GM18517 (cell line): ENCODE measurements around the gene FBXL7.
"Not testable (repeated sequence)": the region's sequence is repeated elsewhere in the genome, so short reads cannot be mapped to it uniquely, and the experiment has no call there.

Experiments used
- ATAC-seq: cut with Tn5 transposase; IDR thresholded peaks from one replicate; pipeline ENCODE4 v1.9.1; 2021; ENCODE audit warnings: mild to moderate bottlenecking, moderate library complexity; ENCODE audit not compliant: unreplicated experiment

The FBXL7 gene

DNA sequence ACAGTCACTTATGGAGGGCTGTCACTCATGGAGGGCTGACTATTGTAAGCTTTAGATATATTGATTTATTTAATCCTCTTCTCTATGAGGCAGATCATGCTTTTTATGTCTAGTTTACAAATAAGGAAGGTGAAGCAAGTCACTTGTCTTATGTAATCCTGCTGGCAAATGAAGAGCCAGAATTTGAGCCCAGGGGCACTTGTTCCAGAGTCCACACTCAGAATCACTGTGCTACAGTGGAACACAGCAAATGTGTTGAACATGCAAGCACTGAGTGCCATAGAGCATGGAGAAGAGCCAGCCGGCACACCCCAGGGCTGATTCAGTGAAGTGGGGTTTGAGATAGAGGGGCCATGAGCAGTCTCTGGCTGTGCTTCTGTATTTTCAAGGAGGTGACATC lies 353.0 kb downstream of the FBXL7 start:
- no peak for ATAC-seq

GRCh38 chr5:15858326-15858725 lies 358.3 kb downstream of the FBXL7 start:
- no peak for ATAC-seq

- ATAC-seq = no peak
Measured at GRCh38 chr5:15864536-15865215, 364.7 kb downstream of the FBXL7 start.

DNA sequence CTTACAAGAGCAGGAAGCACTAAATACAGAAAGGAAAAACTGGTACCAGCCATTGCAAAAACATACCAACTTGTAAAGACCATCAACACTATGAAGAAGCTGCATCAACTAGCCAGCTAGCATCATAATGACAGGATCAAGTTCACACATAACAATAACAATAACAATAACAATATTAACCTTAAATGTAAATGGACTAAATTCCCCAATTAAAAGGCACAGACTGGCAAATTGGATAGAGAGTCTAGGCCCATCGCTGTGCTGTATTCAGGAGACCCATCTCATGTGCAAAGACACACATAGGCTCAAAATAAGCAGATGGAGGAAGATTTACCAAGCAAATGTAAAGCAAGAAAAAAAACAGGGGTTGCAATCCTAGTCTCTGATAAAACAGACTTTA lies 372.3 kb downstream of the FBXL7 start:
- not testable (repeated sequence) for ATAC-seq

- ATAC-seq = no peak
Measured at GRCh38 chr5:15877914-15878313, 377.9 kb downstream of the FBXL7 start.

DNA sequence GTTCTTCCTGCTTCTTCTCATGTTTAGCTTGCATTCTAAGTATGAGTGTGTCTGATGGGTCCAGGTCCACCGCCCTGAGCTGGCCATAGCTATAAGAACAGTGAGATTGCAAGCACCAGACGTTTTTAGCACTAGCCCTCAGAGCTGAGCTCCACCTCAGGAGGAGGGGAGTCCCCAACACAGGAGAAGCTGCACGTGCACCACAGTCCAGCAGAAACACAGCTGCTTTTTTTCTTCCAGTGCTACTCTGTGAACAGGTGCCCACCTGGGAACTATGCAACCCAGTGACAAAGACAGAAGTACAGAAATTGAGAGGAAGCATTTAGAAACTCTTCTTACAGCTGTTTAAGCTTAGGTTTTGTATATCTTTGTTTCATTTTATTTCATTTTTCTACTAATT lies 380.2 kb downstream of the FBXL7 start:
- no peak for ATAC-seq

DNA sequence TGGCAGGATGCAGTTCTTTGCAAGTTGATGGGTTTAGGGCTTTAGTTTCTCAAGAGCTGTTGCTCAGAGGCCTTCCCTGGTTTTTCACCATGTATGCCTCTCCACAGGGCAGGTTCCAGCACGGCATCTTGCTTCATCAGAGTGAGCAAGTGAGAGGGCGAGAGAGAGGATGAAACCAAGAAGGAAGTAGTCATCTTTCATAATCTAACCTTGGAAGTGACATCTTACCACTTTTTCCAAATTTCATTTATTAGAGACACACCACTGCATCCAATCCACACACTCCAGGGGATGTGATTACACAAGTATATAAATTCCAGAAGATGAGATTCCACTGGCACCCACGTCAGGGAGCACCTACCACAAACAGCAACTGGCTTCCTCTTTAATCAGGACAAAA lies 385.2 kb downstream of the FBXL7 start:
- no peak for ATAC-seq

- no peak for ATAC-seq
Measured at GRCh38 chr5:15886156-15886555, 386.2 kb downstream of the FBXL7 start.

DNA sequence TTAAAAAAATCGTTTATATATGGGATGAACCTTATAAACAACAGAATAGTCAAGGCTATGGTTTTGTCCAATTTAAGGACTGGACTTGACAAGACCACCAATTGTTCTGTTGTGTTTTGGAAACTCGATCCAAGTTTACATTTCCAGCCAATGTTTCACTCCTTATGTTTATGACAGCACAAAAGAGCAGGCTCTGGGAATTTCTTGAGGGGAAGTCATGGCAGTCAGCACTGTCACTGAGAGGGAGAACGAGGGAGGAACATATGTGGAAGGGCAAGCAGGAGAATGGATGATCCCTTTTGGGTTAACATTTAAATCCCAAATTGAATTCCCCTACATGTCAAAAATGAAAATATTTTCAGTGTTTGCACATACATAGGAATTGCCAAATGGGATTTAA lies 387.1 kb downstream of the FBXL7 start:
- ATAC-seq = no peak

- ATAC-seq = no peak
Measured at GRCh38 chr5:15889001-15889400, 389.0 kb downstream of the FBXL7 start.

DNA sequence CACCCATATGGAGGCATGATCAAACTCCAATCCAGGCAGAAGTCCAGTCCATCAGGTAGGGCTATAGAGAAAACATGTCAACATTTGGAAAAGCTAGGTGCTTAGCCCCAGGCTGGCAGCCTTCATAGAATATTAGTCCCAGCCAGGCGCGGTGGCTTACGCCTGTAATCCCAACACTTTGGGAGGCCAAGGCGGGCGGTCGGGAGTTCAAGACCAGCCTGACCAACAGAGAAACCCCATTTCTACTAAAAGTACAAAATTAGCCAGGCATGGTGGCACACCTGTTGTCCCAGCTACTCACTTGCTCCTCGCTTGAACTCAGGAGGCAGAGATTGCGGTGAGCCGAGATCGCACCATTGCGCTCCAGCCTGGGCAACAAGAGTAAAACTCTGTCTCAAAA lies 393.9 kb downstream of the FBXL7 start:
- ATAC-seq = no peak

DNA sequence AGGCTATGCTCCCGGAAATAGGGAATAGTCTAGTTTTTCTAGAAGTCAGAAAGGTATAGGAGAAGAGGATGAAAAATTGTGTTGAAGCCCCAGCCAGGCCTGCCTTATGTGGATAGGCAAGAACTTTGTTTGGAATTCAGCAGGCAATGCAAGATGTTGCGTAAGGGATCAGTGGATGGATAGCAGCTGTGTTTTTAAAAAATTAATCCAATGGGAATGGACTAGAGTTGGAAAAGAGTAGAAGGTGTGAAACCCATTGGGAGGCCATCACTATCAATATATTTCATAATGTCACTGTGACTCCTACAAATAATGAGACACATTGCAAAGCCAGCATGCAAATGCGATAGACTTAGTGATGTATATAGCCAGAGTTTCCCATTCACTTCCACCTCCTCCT lies 397.7 kb downstream of the FBXL7 start:
- no peak for ATAC-seq

DNA sequence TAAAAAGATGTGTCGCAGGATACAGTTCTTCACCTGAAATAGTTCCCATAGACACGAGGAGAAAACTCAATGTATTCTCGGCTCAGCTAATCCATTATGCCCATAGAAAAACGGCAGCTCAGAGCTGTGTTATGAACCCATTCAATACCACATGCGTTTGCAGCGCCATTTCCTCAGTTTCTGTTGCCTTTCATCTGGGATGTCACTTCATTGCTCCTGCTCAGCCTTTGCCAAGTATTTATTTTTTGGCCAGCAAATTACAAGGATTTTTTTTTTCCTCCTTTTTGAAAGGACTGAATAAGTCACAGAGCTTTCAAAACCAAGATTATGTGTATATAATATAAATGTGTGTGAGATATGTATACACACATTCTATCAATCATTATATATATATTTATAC lies 398.7 kb downstream of the FBXL7 start:
- no peak for ATAC-seq

- no peak for ATAC-seq
Measured at GRCh38 chr5:15899481-15899880, 399.5 kb downstream of the FBXL7 start.

DNA sequence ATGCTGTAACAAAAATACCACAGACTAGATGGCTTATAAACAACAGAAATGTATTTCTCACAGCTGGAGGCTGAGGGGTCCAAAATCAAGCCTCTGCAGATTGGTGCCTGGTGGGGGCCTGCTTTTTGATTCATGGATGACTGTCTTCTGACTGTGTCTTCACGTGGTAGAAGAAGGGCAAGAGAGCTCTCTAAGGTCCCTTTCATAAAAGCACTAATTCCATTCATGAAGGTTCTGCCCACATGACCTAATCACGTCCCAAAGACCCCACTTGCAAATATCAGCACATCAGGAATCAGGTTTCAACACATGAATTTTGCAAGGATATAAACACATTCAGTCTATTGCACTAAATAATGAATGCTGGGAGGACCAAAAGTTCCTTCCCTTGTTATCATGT lies 401.2 kb downstream of the FBXL7 start:
- ATAC-seq = no peak

DNA sequence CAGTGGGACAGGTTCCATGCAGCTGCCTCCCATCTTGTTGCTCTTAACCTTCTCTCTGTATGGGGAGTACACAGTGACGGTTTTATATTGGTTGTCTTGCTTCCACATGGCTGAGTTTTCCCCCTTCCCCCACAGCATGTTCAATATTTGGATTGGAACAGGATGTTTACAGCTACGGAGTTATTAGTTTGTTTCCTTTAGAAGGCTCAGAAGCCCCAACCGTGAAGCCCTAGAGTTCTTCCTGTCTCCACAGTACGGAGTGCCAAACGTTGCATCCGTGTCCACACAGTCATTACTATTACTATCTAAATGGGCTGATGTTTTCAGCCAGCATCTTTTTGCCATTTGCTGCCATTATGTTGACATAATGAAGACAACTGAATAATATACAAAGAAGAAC lies 402.1 kb downstream of the FBXL7 start:
- ATAC-seq = no peak

- no peak for ATAC-seq
Measured at GRCh38 chr5:15904899-15905830, 405.2 kb downstream of the FBXL7 start.

DNA sequence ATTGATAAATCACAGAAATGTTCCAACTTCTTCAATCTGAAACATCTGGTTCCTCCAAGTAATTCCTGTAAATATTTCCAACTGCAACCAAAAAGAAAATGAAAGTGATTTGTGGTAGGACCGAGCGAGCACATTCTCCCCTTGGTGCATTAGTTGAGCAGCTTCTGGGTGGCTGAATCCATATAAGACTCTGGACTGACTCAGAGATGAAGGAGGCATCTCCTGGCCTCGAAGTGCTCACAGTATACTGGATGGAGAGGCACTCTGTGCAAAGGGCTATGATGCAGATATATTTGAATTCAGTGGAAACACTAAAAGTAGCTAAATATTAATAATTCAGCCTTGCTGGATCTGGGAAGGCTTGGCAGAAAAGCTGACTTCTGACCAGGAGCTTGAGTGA lies 414.7 kb downstream of the FBXL7 start:
- ATAC-seq = no peak

GRCh38 chr5:15926586-15926985 lies 426.6 kb downstream of the FBXL7 start:
- no peak for ATAC-seq

GRCh38 chr5:15927710-15928380 lies 427.9 kb downstream of the FBXL7 start:
- no peak for ATAC-seq

DNA sequence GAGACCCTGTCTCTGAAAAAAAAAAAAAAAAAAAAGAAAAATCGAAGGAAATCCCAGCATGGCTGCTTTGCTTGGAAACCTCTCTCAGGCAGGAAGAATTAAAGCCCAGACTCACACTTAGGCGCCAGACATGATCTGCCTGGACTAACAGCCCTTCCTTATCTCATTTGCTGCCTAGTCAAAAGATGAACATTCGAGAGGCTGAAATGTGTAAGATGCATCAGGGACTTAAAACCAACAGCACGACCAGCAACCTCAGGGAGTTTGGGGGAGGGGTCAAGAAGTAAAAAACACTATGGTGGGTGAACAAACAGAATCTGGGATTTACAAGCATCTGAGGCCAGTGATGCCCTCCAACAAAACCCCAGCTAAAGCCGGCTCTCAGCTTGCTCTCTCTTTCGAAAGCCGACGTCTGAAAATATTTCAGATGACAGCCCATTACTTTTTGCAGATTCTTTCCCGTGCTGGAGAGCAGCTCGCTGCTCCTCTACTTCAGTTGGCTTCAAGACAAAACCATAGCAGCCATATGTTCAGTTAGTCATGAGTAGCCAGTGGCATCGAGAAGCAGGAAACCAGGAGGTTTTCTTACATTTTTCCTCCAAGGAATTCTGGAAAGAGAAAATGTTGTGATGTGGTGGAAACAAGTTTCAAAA lies 429.8 kb downstream of the FBXL7 start:
- ATAC-seq = no peak
